Endometrium (tissue), 2 donors: ENCODE results near the gene SLN.

Source experiments
- FAIRE-seq: peaks from 2 replicates; lab custom pipeline; 2012; peaks lifted over from hg19 to GRCh38; lab: Jason Lieb, UNC
- donor health status: control.
- donor health status: control.

The SLN gene

DNA sequence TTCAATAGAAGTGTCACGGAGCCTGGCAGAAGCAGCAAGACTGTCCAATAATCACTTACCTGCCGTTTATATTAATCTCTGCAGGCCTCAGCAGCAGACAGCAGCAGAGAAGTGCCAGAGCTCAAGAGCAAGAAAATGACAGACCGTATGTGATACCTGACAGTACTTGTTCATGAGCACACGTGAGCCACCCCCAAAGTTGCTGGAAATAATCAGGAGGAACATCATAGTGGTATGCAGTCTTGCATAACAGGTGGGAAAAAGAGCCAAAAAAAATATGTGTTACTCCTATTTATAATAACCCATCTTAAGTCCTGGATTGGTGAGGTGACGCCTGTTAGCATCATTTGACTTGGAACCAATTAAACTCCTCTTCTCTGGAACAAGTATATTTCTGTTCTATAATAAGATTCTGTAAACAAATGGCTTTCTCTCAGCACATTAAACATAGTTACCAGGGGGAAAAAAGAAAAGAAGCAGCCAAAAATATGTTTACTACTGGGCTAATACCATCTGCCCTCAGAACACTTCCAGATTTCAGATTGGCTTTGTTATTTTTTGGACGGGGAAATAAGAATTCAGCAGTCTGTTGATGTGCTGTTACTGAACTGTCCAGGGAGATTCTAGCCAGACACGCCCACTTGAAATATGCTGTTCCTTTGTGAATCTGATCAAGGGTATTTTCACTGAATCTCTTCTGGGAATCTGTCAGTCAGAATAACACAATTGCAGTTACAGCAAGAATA lies 7.9 kb upstream of the SLN start:
- FAIRE-seq = no peak

DNA sequence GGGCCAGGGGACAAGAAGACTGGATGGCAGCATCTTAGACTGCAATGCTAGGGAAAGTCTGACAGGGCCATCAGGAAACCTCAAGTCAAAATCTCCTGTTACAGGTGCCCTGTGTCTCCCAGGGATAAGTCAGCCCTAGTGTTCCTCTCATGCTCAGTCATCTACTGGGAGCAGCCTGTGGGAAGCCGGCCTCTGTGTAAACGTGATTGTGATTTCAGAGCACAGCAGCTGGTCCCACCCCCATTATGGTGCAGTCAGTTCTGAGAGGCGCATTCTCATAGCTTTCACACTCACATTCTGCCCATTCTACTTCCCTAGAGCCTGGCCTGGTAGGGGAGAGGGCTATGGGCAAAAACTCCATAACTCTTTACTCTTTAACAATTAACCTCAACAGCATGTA lies 7.2 kb upstream of the SLN start:
- no peak for FAIRE-seq

GRCh38 chr11:107716884-107717532 lies 5.2 kb upstream of the SLN start:
- FAIRE-seq = no peak

DNA sequence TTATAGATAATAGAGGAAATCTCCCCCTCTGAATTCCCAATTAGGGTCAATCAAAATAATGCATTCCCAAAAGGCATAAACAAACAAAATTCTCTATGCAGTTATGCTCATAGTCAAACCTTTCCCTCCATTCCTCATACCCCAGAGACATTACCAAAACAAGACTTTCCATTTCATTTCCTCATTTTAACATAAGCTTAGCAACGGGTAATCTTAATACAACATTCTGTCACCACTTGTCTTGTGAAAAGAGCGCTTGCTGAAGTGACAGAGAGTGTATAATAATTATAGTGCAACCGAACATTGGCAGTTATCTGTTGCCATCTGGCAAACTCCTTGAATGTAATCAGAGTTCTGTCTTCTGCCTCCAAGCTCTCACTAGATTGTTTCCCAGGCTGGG lies 1.2 kb upstream of the SLN start:
- FAIRE-seq = no peak

GRCh38 chr11:107710301-107710700 lies 1.6 kb downstream of the SLN start:
- FAIRE-seq = no peak

DNA sequence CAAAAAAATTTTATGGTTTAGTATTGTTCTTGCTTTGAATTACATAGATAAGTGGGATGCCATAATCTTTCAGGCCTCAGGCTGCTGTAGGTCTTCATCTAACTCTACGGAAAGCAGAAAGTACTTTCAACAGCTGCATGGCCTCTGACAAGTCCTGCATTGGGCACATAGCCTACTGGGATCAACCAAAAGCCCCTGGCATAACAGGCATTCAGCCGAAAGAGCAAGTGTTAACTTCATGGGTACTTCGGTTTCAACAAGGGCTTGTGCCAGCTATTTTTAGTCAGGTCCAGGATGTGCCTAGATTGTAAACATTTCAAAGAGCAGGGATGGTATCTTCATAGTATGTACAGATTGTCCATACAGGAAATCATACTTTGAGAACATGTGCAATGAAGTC lies 3.1 kb downstream of the SLN start:
- no peak for FAIRE-seq

- FAIRE-seq = no peak
Observed at GRCh38 chr11:107707807-107708206, 4.0 kb downstream of the SLN start.

DNA sequence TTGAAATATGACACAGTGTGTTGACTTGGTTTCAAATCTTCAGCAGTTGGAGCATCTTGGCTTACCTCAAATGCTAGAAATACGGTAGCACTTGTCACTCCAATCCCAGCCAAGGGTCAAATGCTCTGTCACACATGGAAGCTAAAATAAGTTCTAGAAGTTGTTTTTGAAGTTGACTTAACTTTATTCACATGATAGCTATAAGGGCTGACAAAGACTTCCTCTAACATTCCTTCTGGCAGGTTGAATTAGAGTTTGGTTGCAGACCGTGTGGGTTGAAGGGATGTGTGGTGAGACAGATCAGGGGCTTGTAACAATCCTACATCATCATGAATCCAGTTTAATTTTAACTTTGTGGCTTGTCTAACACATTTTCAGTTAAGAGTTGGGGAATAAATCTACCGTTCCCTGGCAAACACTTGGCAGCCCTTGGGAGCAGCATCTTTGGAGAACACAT lies 4.6 kb downstream of the SLN start:
- FAIRE-seq = no peak

- no peak for FAIRE-seq
Observed at GRCh38 chr11:107706531-107706930, 5.3 kb downstream of the SLN start.

DNA sequence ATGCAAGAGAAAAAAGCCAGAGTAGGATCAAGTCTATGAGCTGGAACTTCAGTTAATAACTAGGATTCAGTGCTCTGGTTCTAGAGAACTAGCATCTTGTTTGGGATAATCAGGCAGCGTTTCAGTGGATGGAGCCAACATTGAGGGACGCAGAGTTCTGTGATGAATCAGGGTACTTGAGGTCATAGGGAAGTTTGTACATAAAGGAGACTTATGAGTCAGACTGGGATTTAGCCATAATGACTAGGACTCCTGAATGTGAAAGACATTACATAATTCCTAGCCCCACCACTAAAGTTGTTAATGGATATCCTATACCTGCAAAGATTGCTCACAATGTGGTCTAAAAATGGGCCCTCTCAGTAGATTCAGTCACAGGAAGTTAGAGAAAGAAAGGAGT lies 6.8 kb downstream of the SLN start:
- no peak for FAIRE-seq

DNA sequence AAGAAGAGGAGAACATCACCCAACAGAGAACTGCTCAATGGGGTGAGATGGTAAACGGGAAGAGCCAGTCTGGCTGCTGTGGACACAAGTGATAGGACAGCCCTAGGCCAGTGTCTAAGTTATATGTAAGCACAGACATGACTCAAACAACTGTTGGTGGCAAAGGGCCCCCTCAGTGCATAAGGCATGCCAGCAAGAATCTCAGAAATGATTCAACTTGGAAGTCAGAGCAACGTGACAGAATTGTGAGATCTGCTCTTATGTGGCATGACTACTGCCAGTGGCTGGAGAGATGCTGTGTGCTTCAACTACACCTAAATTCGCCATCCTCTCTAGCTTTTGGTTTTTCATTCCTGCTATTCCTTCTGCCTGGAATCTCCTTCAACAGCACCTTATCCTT lies 7.4 kb downstream of the SLN start:
- no peak for FAIRE-seq

DNA sequence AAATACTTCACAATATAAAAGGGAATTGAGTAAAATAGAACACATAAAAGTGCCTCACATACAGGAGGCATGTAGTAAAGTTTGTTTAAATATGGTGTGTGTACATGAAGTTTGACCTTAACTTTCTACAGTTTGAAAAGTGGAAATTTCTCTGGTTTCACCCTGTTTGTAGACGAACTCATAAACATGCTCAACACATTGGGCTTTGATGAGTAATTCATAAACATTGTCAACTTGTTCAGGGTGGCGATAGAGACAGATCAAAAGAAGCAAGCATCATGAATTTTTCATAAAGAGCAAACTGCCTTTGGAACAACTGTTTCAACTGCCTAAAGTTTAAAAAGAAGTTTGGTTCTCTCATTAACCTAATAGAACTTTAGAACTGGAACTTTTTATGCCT lies 9.1 kb downstream of the SLN start:
- FAIRE-seq = no peak

DNA sequence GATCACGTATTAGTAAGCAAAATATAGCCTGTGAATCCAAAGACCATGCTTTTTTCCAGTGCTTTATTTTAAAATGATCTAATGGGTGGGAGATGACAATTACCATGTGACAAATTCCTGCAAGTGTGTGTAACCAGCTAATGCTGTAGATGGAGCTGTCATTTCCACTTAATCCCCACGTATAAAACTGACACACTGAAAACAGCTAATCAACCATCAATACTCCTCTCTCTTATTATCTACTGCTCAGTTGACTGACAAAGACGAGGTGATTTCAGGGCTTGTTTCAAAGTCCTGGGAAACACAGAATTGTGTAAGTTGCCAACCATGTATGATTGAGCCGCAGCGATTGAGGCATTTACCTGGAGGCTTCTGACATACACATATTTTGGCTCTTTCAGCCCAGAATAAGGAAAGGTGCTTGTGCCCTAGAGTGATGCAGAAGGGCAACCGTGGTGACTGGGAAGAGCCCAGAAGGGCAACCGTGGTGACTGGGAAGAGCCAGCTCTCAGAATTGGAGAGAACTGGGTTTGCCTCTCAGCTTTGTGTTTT lies 9.7 kb downstream of the SLN start:
- no peak for FAIRE-seq

DNA sequence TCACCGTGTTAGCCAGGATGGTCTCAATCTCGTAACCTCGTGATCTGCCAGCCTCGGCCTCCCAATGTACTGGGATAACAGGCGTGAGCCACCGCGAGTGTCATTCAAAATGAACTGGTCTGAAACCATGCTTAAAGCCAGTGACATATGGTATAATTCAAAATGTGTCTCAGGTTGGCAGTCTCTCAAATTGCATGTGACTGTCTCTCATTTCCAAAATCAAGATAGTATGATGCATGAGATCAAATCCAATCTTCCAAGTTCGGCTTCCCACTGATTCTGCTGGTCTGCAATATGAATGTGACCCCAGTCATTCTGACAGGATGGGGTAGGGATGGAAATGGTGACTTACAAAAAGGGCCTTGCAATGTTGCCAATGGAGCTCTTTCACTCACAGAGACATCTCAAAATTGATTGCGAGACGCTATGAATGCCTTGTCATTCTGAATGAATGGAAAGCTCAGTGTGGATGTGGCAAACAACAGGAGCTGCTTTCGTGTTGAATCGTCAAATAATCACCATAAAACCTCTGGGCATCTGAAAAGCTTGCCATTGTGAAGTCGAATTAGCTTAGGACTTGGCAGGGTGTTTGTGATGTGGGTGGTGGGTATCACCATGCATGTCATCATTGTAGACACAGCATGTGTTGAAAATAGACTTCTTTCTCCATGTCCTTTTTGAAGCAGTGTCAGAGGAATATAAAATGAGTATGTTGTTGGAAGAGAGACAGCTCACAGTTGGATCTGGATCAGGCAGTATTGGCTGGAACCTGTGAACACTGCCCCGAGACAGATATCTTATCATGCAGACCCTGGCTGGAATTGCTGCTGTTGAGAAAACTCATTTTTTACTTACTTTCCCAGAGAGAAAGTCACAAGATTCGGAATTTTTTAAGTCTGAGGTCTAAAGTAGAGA lies 12.2 kb downstream of the SLN start:
- no peak for FAIRE-seq

DNA sequence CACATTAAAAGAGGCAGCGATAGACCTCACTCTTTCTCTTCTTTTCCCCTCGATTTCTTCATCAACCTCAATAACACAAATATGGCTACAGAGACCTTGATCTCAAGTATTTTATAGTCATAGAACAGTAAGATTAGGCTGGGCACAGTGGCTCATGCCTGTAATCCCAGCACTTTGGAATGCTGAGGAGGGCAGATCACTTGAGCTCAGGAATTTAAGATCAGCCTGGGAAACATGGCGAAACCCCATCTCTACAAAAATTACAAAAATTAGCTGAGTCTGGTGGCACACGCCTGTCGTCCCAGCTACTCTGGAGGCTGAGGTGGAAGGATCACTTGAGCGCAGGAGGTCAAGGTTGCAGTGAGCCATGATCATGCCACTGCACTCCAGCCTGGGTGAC lies 14.6 kb downstream of the SLN start:
- FAIRE-seq = no peak

GRCh38 chr11:107696140-107696539 lies 15.7 kb downstream of the SLN start:
- no peak for FAIRE-seq

DNA sequence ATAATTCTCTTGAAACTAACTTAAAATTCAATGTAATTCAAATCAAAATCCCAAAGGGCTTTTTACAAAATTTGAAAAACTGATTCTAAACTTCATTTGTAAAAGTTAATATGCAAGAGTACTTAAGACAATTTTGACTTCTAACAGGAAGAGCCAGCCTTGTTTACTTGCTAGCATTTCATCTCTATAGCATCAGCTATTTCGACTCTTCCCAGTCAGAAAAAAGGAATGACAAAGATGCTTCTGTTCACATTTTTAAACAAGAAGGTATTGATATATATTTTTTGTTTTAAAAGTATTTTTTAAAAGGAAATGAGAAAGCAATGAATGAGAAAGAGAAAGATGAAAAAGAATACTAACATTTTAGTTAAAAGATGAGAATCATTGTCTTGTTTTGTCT lies 16.4 kb downstream of the SLN start:
- FAIRE-seq = no peak

- FAIRE-seq = no peak
Observed at GRCh38 chr11:107691000-107691750, 20.7 kb downstream of the SLN start.

GRCh38 chr11:107689317-107690202 lies 22.3 kb downstream of the SLN start:
- FAIRE-seq = no peak

- no peak for FAIRE-seq
Observed at GRCh38 chr11:107688322-107688918, 23.4 kb downstream of the SLN start.
